K562 (cell line): ENCODE data around the gene SNX3. TPM values are rescaled to one million over a fixed set of nuclear protein-coding genes. Genes with fewer than 3 reads are reported as not detected.
A peak's percentile ranks its signal among the peaks of the same experiment; 100 is the strongest.

Source experiments
- ATAC-seq: fragments of 200-7000 bp; cut with Tn5 transposase; 3 replicates; pipeline ENCODE4 v1.9.1; 2020; ENCODE audit warnings: moderate library complexity
- BruUV-seq: library from RNA; stranded (reverse); fragments of 400-500 nt; replicated peaks from 2 replicates; lab custom pipeline; 2021; lab: Mats Ljungman, UMichigan
- CTCF ChIA-PET: fragments of 300-600 bp; formaldehyde crosslinking; extraction: SDS; loops from one replicate; lab custom pipeline; 2021; ENCODE audit warnings: low intra/inter-chr PET ratio; lab: Yijun Ruan, JAX
- POLR2A ChIA-PET: fragments of 300-600, 350-650 bp; sonication (Branson Sonifier 250); formaldehyde crosslinking; extraction: SDS; loops from one replicate; lab custom pipeline; 2021; ENCODE audit warnings: antibody characterized with exemption, inconsistent platforms; lab: Yijun Ruan, JAX
- DNase-seq, 4 experiments: peaks; one replicate each; pipeline versions ENCODE4 v3.0.0 to v3.0.0-alpha.2; 2011 to 2018; ENCODE audit warnings: low spot score in 3 of 4, mixed read lengths in 3 of 4; ENCODE audit errors: extremely low read depth in 1 of 4
- FAIRE-seq: peaks from 2 replicates; lab custom pipeline; 2011; peaks lifted over from hg19 to GRCh38; lab: Jason Lieb, UNC
- H2AFZ ChIP-seq: 2 replicates; pipeline ENCODE4 v1.6.0; 2011; ENCODE audit warnings: low read depth, low read length, control low read depth, inconsistent platforms
- H3K27ac ChIP-seq: fragments of 200-600 bp; 3 replicates; pipeline ENCODE4 v1.8.0; 2011; ENCODE audit warnings: low read depth, mild to moderate bottlenecking, control low read depth, inconsistent platforms, low read length, moderate library complexity, mixed read lengths; ENCODE audit errors: extremely low read depth
- H3K27me3 ChIP-seq, 2 experiments: fragments of 300-600 bp in 1 of 2; 2 replicates in 1 of 2; 3 replicates in 1 of 2; pipeline versions ENCODE4 v1.6.0 to v1.8.0; 2011; ENCODE audit warnings: inconsistent platforms in 2 of 2, low read length in 2 of 2, mild to moderate bottlenecking in 1 of 2, mixed read lengths in 1 of 2, moderate library complexity in 1 of 2; ENCODE audit not compliant: control insufficient read depth in 2 of 2, insufficient read depth in 2 of 2
- H3K36me3 ChIP-seq: fragments of 300-600 bp; 3 replicates; pipeline ENCODE4 v1.8.0; 2011; ENCODE audit warnings: mild to moderate bottlenecking, low read length, inconsistent platforms; ENCODE audit not compliant: control insufficient read depth, insufficient read depth
- H3K4me1 ChIP-seq, 2 experiments: fragments of 200-600 bp in 1 of 2; replicated peaks in 1 of 2; 2 replicates in 1 of 2; 3 replicates in 1 of 2; pipeline versions ENCODE4 v1.5.1 to v1.8.0; 2011; ENCODE audit warnings: inconsistent platforms in 2 of 2, low read length in 2 of 2, mild to moderate bottlenecking in 1 of 2, mixed read lengths in 1 of 2, moderate library complexity in 1 of 2; ENCODE audit not compliant: control insufficient read depth in 2 of 2, insufficient read depth in 2 of 2
- H3K4me2 ChIP-seq: 2 replicates; pipeline ENCODE4 v1.6.1; 2011; ENCODE audit warnings: low read length, control low read depth, inconsistent platforms, mixed read lengths; ENCODE audit not compliant: insufficient read depth
- H3K4me3 ChIP-seq: fragments of 200-600 bp; sonication (generic), shearing (Covaris generic); 2 replicates; pipeline ENCODE4 v1.5.1; 2016; ENCODE audit warnings: control low read depth, inconsistent platforms
- H3K79me2 ChIP-seq: fragments of 200-600 bp; 3 replicates; pipeline ENCODE4 v1.8.0; 2011; ENCODE audit warnings: low read length, inconsistent platforms; ENCODE audit not compliant: control insufficient read depth, insufficient read depth
- H3K9ac ChIP-seq, 2 experiments: 2 replicates each; pipeline versions ENCODE4 v1.6.0 to v1.6.1; 2011; ENCODE audit warnings: low read depth in 2 of 2, low read length in 2 of 2, control low read depth in 1 of 2, inconsistent platforms in 1 of 2, mild to moderate bottlenecking in 1 of 2, mixed read lengths in 1 of 2; ENCODE audit not compliant: insufficient read depth in 1 of 2
- H3K9me1 ChIP-seq: one replicate; pipeline ENCODE4 v1.6.0; 2011; ENCODE audit warnings: inconsistent platforms, mild to moderate bottlenecking, low read length, moderate library complexity; ENCODE audit not compliant: control insufficient read depth, insufficient read depth
- H3K9me3 ChIP-seq: replicated peaks from 2 replicates; pipeline ENCODE4 v1.5.1; 2011; ENCODE audit warnings: low read depth, low read length, inconsistent platforms; ENCODE audit not compliant: control insufficient read depth, insufficient read depth
- H4K20me1 ChIP-seq: replicated peaks from 2 replicates; pipeline ENCODE4 v1.6.1; 2011; ENCODE audit warnings: low read length, inconsistent platforms, mixed read lengths; ENCODE audit not compliant: control insufficient read depth, insufficient read depth
- BCOR ChIP-seq: fragments of 450-650 bp; IDR thresholded peaks from 2 replicates; pipeline ENCODE4 v1.6.1; 2016
- KAT7 ChIP-seq: sonication (generic); formaldehyde crosslinking; IDR thresholded peaks from 2 replicates; pipeline ENCODE4 v1.8.0; 2022; ENCODE audit warnings: missing genetic modification reagents, mild to moderate bottlenecking, borderline replicate concordance
- MTA2 ChIP-seq: fragments of 450-650 bp; IDR thresholded peaks from 2 replicates; pipeline ENCODE4 v1.6.1; 2016; ENCODE audit warnings: low read depth
- MYBL2 ChIP-seq, 2 experiments: fragments of 450-650 bp in 1 of 2; sonication (generic) in 1 of 2; formaldehyde crosslinking in 1 of 2; IDR thresholded peaks; 2 replicates each; pipeline versions ENCODE4 v1.6.1 to v1.8.1; 2017 to 2022; ENCODE audit warnings: borderline replicate concordance in 1 of 2, inconsistent platforms in 1 of 2, low read depth in 1 of 2, mild to moderate bottlenecking in 1 of 2, missing genetic modification reagents in 1 of 2, moderate library complexity in 1 of 2
- NEUROD1 ChIP-seq: fragments of 150-350 bp; IDR thresholded peaks from 2 replicates; pipeline ENCODE4 v1.6.1; 2014; ENCODE audit warnings: borderline replicate concordance, low read length, low read depth; ENCODE audit not compliant: partially characterized antibody
- NR2C1 ChIP-seq, 2 experiments: fragments of 450-650 bp; IDR thresholded peaks; 2 replicates each; pipeline ENCODE4 v1.6.1; 2017; ENCODE audit warnings: mild to moderate bottlenecking in 2 of 2, antibody characterized with exemption in 1 of 2, inconsistent platforms in 1 of 2, missing compliant biosample characterization in 1 of 2, missing genetic modification characterization in 1 of 2
- PRDM10 ChIP-seq: fragments of 450-650 bp; IDR thresholded peaks from 2 replicates; pipeline ENCODE4 v1.6.1; 2018; ENCODE audit not compliant: partially characterized antibody
- RBM25 ChIP-seq: fragments of 200-400 bp; formaldehyde crosslinking; IDR thresholded peaks from 2 replicates; pipeline ENCODE4 v1.6.1; 2018; ENCODE audit warnings: low read length, low read depth, moderate library complexity; ENCODE audit not compliant: severe bottlenecking
- SIN3A ChIP-seq, 2 experiments: fragments of 150-350 bp in 1 of 2; IDR thresholded peaks; 2 replicates each; pipeline ENCODE4 v1.6.1; 2011 to 2016; ENCODE audit warnings: borderline replicate concordance in 2 of 2, low read depth in 2 of 2, low read length in 2 of 2, mild to moderate bottlenecking in 2 of 2, moderate library complexity in 2 of 2; ENCODE audit not compliant: control insufficient read depth in 1 of 2
- ZFP36 ChIP-seq: fragments of 150-350 bp; IDR thresholded peaks from 2 replicates; pipeline ENCODE4 v1.6.1; 2018; ENCODE audit warnings: low read length, low read depth; ENCODE audit not compliant: partially characterized antibody
- ZNF561 ChIP-seq: fragments of 450-650 bp; formaldehyde crosslinking; conservative IDR thresholded peaks from 2 replicates; pipeline ENCODE4 v1.4.0; 2020; ENCODE audit warnings: mild to moderate bottlenecking, moderate library complexity
- WGBS: fragments of 100-300 bp; shearing (Covaris generic); methylation state at CpG from one replicate; pipeline ENCODE4 v1.1.6; 2016; ENCODE audit warnings: low coverage, mixed read lengths; ENCODE audit not compliant: insufficient coverage; ENCODE audit errors: missing lambda C conversion rate; 5-methylcytosine and 5-hydroxymethylcytosine counted together
- in situ Hi-C: fragments of 300-500 bp; cut with MboI; formaldehyde crosslinking; loops from 4 replicates; pipeline ENCODE4 v1.15.0; 2018; ENCODE audit warnings: inconsistent platforms, mixed read lengths
- intact Hi-C: fragments of 100-400 bp; cut with micrococcal nuclease; formaldehyde crosslinking; loops from 2 replicates; pipeline ENCODE4 v1.14.2; 2022
- polyA plus RNA-seq, 8 experiments: library from polyadenylated mRNA; depleted of rRNA in 4 of 8; stranded (reverse) in 5 of 8; unstranded in 3 of 8; fragments of >200 nt; fragmentation: Nextera tagmentation in 2 of 8; fragmentation: Illumina TruSeq in 1 of 8; extraction: Ambion mirVana in 2 of 8; extraction: Trizol in 1 of 8; gene quantifications; 2 replicates each; pipeline versions ENCODE4 v1.2.1 to v1.2.3, GENCODE V29; 2011 to 2014; ENCODE audit warnings: inconsistent platforms in 1 of 8, missing spikeins in 1 of 8
- total RNA-seq, 7 experiments: library from RNA; depleted of rRNA in 6 of 7; stranded (reverse); fragments of >200 nt in 6 of 7; fragmentation: Illumina TruSeq in 2 of 7; extraction: Trizol in 2 of 7; gene quantifications; 2 replicates each; pipeline versions ENCODE4 v1.2.1 to v1.2.3, GENCODE V29; 2011 to 2021; ENCODE audit warnings: low replicate concordance in 1 of 7
- TF ChIP-seq, protein P1 (sequence below): fragments of 150-350 bp; conservative IDR thresholded peaks from 2 replicates; pipeline ENCODE4 v1.6.1; 2014; ENCODE audit warnings: low read length
- TF ChIP-seq, protein P2 (sequence below), 2 experiments: fragments of 450-650 bp in 1 of 2; sonication (generic) in 1 of 2; formaldehyde crosslinking in 1 of 2; IDR thresholded peaks in 1 of 2; conservative IDR thresholded peaks in 1 of 2; 2 replicates each; pipeline versions ENCODE4 v1.6.1 to v1.8.1; 2016 to 2023; ENCODE audit warnings: mild to moderate bottlenecking in 2 of 2, moderate library complexity in 2 of 2, inconsistent platforms in 1 of 2, missing genetic modification reagents in 1 of 2

The SNX3 gene
- total and polyA plus RNA-seq, 9 of the 15 experiments (the other 6 are each of a cell fraction or from before 2014, with no cell fraction given): 48.9 to 410 (median 159) TPM

DNA sequence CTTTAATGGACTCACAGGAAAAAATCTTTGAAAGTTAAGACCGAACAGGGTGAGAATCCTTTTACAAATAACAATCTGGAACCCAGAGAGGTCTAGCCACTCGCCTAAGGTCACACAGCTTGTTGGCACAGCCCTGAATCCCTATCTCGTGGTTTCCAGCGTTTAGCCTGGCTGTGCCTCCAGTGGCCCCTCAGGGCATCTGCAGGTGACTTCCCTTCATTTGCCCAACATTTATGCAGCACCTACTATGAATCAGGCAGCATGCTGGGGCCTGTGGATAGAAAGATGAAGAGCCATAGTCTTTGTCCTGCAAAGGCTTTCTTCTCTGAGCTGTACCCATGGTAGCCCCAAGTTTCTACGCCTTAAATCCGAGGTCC is 97.6 kb downstream of the SNX3 start:
- POLR2A ChIA-PET: interaction anchor here (0.7 to 1.3 kb wide), 2 partner anchors 12 to 63 kb away, joined by 3 to 4 read pairs; no protein-coding TSS in a partner anchor
- no peak overlapping the region for H3K4me2 ChIP-seq
- CTCF ChIA-PET: no interaction called here
- in situ Hi-C loops: no loop called here
- H3K79me2 ChIP-seq: no peaks in the 10 kb centered on the region
- no peak overlapping the region for H3K27ac ChIP-seq
- BruUV-seq: no TSS peak
- H3K4me3 ChIP-seq: no peak overlapping the region
- peaks cover 49 to 53% of the 10 kb centered on the region in 2 experiments for H3K27me3 ChIP-seq
- intact Hi-C loops: no loop called here
- TF ChIP-seq, protein P1, sequence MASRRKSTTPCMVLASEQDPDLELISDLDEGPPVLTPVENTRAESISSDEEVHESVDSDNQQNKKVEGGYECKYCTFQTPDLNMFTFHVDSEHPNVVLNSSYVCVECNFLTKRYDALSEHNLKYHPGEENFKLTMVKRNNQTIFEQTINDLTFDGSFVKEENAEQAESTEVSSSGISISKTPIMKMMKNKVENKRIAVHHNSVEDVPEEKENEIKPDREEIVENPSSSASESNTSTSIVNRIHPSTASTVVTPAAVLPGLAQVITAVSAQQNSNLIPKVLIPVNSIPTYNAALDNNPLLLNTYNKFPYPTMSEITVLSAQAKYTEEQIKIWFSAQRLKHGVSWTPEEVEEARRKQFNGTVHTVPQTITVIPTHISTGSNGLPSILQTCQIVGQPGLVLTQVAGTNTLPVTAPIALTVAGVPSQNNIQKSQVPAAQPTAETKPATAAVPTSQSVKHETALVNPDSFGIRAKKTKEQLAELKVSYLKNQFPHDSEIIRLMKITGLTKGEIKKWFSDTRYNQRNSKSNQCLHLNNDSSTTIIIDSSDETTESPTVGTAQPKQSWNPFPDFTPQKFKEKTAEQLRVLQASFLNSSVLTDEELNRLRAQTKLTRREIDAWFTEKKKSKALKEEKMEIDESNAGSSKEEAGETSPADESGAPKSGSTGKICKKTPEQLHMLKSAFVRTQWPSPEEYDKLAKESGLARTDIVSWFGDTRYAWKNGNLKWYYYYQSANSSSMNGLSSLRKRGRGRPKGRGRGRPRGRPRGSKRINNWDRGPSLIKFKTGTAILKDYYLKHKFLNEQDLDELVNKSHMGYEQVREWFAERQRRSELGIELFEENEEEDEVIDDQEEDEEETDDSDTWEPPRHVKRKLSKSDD: no peak
- TF ChIP-seq PRDM10 (no peak), MYBL2 (IDR thresholded peaks at IDR 0.05; ENCODE audit: low read depth) (no peak), MYBL2 (CRISPR knock-in tag; IDR thresholded peaks at IDR 0.05; ENCODE audit: borderline replicate concordance) (no peak), RBM25 (peak; percentile 58), SIN3A (IDR thresholded peaks at IDR 0.05; ENCODE audit: borderline replicate concordance in 2 of 2, control insufficient read depth in 1 of 2, low read depth in 2 of 2, low read length in 2 of 2) (no peak), ZFP36 (peak; percentile 62), NR2C1 (IDR thresholded peaks at IDR 0.05) (no peak), NR2C1 (tag; IDR thresholded peaks at IDR 0.05) (no peak), BCOR (0 out of 2 replicates have a peak, but pooled peaks have one; percentile 23), MTA2 (no peak), NEUROD1 (no peak), ZNF561 (CRISPR knock-in tag) (no peak), KAT7 (CRISPR knock-in tag) (no peak)
- TF ChIP-seq, protein P2, sequence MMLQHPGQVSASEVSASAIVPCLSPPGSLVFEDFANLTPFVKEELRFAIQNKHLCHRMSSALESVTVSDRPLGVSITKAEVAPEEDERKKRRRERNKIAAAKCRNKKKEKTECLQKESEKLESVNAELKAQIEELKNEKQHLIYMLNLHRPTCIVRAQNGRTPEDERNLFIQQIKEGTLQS (IDR thresholded peaks at IDR 0.05): no peak
- TF ChIP-seq, protein P2 (CRISPR knock-in tag; conservative IDR thresholded peaks at IDR 0.05): no peak
- TF ChIP-seq, all 486 proteins: peak for 3
- no peaks in the 10 kb centered on the region for H3K36me3 ChIP-seq
- H3K9ac ChIP-seq: no peak overlapping the region
- no peak for DNase-seq
- ATAC-seq: no peak
- H4K20me1 ChIP-seq: no peaks in the 10 kb centered on the region
- no peak overlapping the region for H2AFZ ChIP-seq
- no peaks in the 10 kb centered on the region for H3K9me3 ChIP-seq
- FAIRE-seq: no peak
- H3K4me1 ChIP-seq: peaks cover 0 to 25% of the 10 kb centered on the region in 2 experiments; a peak in 2 of 5 replicates
- 2% methylated on average over 6 of the region's 6 CpGs for WGBS
- no peaks in the 10 kb centered on the region for H3K9me1 ChIP-seq
